ENCODE measurements around the gene INHBA. TPM values are rescaled to one million over a fixed set of nuclear protein-coding genes. Genes with fewer than 3 reads are reported as not detected.

The INHBA gene
- total RNA-seq, 1 experiment from 2014 or later: 1.7 TPM

- no peak overlapping the region for H2AFZ ChIP-seq (ENCODE audit: low read length)
- 0 out of 2 replicates have a peak, but pooled peaks cover 3% of the 10 kb centered on the region for H3K4me1 ChIP-seq (ENCODE audit: insufficient read depth, low read length)
- Mint-ChIP-seq H3K27ac (no peak overlapping the region), H3K27me3 (ENCODE audit: low read depth) (peaks cover 40% of the 10 kb centered on the region), H3K4me3 (peak overlapping the region; percentile 58 to 78; a peak in 4 of 5 replicates), H3K36me3 (ENCODE audit: insufficient read depth in 1 of 3, low read depth in 3 of 3) (no peaks in the 10 kb centered on the region), H3K4me1 (peaks cover 42 to 45% of the 10 kb centered on the region in 2 experiments), H3K9me3 (no peaks in the 10 kb centered on the region; a peak in 1 of 5 replicates)
- no peak for DNase-seq
- H3K23me2 ChIP-seq (ENCODE audit: insufficient read length, low read depth, low read length, poor library complexity, severe bottlenecking): peaks cover 11% of the 10 kb centered on the region
- TF ChIP-seq, protein P1, sequence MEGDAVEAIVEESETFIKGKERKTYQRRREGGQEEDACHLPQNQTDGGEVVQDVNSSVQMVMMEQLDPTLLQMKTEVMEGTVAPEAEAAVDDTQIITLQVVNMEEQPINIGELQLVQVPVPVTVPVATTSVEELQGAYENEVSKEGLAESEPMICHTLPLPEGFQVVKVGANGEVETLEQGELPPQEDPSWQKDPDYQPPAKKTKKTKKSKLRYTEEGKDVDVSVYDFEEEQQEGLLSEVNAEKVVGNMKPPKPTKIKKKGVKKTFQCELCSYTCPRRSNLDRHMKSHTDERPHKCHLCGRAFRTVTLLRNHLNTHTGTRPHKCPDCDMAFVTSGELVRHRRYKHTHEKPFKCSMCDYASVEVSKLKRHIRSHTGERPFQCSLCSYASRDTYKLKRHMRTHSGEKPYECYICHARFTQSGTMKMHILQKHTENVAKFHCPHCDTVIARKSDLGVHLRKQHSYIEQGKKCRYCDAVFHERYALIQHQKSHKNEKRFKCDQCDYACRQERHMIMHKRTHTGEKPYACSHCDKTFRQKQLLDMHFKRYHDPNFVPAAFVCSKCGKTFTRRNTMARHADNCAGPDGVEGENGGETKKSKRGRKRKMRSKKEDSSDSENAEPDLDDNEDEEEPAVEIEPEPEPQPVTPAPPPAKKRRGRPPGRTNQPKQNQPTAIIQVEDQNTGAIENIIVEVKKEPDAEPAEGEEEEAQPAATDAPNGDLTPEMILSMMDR (conservative IDR thresholded peaks at IDR 0.05): no peak
- no peak overlapping the region for H3K14ac ChIP-seq (ENCODE audit: insufficient read depth, low read length)
- WGBS (ENCODE audit: extremely low coverage, insufficient read length, low lambda C conversion rate): no CpG with 5 or more reads among the region's 18 CpGs
- no peak overlapping the region for H2BK120ac ChIP-seq (ENCODE audit: low read depth, low read length, poor library complexity, severe bottlenecking)
- no peak overlapping the region for H2BK12ac ChIP-seq (ENCODE audit: insufficient read length, low read depth, low read length)
- no peak overlapping the region for H2BK5ac ChIP-seq (ENCODE audit: insufficient read length, low read length)
- H4K8ac ChIP-seq (replicated peaks; ENCODE audit: insufficient read length, low read depth, low read length): no peak overlapping the region
- H2BK20ac ChIP-seq (ENCODE audit: low read depth, low read length, poor library complexity, severe bottlenecking): no peak overlapping the region
- H3K9me3 ChIP-seq (ENCODE audit: control insufficient read depth, low read depth, low read length): no peaks in the 10 kb centered on the region
- no peak overlapping the region for H3K4ac ChIP-seq (ENCODE audit: low read depth, low read length)
- H3T11ph ChIP-seq (ENCODE audit: low read length): no peak overlapping the region
- no peak overlapping the region for H3K27ac ChIP-seq (ENCODE audit: insufficient read length, low read depth, low read length)
- no peaks in the 10 kb centered on the region for H3K79me1 ChIP-seq (ENCODE audit: insufficient read depth, low read depth, low read length, poor library complexity, severe bottlenecking)
- H3K23ac ChIP-seq (ENCODE audit: insufficient read length, low read depth, low read length): no peak overlapping the region
- no peak overlapping the region for H4K91ac ChIP-seq (ENCODE audit: insufficient read length, low read depth, low read length)
- H2BK15ac ChIP-seq (ENCODE audit: low read depth, low read length): no peak overlapping the region
- no peaks in the 10 kb centered on the region for H3K79me2 ChIP-seq (ENCODE audit: insufficient read depth, low read length)
- H3K4me2 ChIP-seq (ENCODE audit: insufficient read depth, insufficient read length, low read length): peak overlapping the region; percentile 69
- no peak overlapping the region for H3K9ac ChIP-seq (ENCODE audit: extremely low read depth, insufficient read length, low read length)
- no peak overlapping the region for H2AK5ac ChIP-seq (ENCODE audit: insufficient read length, low read length)
- H3K18ac ChIP-seq (ENCODE audit: insufficient read length, low read depth, low read length): no peak overlapping the region
- no peak overlapping the region for H4K5ac ChIP-seq (ENCODE audit: insufficient read length, low read depth, low read length)
- H3K27me3 ChIP-seq (ENCODE audit: insufficient read depth, low read length): peaks cover 9% of the 10 kb centered on the region; the same call in 1 of the 2 replicates
- H3K56ac ChIP-seq (ENCODE audit: insufficient read length, low read depth, low read length): no peak overlapping the region
- no peaks in the 10 kb centered on the region for H4K20me1 ChIP-seq (ENCODE audit: control insufficient read depth, insufficient read depth, insufficient read length)
Measured at GRCh38 chr7:41706228-41706930, 3.5 kb upstream of the INHBA start.
